Endothelial cell of umbilical vein (primary cell): Measurements from ENCODE around the gene CHIT1.

ENCODE experiments used
- CTCF ChIP-seq, 2 donors: IDR thresholded peaks; 1 replicate in 1 of 2; 2 replicates in 1 of 2; pipeline ENCODE4 v1.5.1; 2011; ENCODE audit warnings: low read length in 2 of 2, mild to moderate bottlenecking in 2 of 2, moderate library complexity in 2 of 2, control low read depth in 1 of 2, inconsistent platforms in 1 of 2, low read depth in 1 of 2; ENCODE audit not compliant: insufficient read depth in 1 of 2; ENCODE audit errors: extremely low read depth in 1 of 2
- POLR2AphosphoS5 ChIP-seq: IDR thresholded peaks from 2 replicates; pipeline ENCODE4 v1.6.1; 2012; ENCODE audit warnings: low read depth, mild to moderate bottlenecking, control low read depth, low read length, moderate library complexity; ENCODE audit not compliant: insufficient read depth

DNA sequence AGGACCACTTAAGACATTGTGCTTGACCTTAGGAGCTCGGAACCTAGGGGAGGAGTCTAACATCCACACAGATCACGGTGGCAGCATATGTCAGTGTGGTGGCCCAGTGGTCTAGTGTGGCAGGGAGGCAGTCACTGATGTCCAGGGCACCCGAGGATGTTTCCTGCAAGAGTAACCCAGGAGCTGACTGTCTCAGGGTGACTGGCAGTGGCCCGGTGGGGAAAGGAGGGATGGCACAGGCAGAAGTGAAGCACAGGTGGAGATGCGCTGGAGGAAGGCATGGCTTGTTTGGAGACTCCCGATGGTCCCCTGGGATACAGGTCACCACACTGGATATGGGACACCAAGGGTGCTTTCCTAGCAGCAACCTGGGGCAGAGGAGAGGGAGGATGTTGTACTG lies 16.3 kb downstream of the CHIT1 start:
- TF ChIP-seq CTCF (IDR thresholded peaks at IDR 0.05; ENCODE audit: extremely low read depth in 1 of 2, insufficient read depth in 1 of 2, low read depth in 1 of 2, low read length in 2 of 2) (no peak), POLR2AphosphoS5 (no peak)
